Body of pancreas (tissue), 4 donors: ENCODE data around the gene PRCP.

Source experiments
- CTCF ChIP-seq, 7 experiments: fragments of 450-650 bp in 4 of 7; fragments of 200-600 bp in 3 of 7; sonication (generic) in 3 of 7; IDR thresholded peaks; one replicate each; pipeline ENCODE4 v1.5.1; 2016 to 2019; ENCODE audit warnings: antibody characterized with exemption in 7 of 7
- POLR2A ChIP-seq, 3 donors: fragments of 450-650 bp; IDR thresholded peaks; one replicate each; pipeline ENCODE4 v1.6.1; 2016; ENCODE audit warnings: antibody characterized with exemption in 3 of 3, mild to moderate bottlenecking in 2 of 3

DNA sequence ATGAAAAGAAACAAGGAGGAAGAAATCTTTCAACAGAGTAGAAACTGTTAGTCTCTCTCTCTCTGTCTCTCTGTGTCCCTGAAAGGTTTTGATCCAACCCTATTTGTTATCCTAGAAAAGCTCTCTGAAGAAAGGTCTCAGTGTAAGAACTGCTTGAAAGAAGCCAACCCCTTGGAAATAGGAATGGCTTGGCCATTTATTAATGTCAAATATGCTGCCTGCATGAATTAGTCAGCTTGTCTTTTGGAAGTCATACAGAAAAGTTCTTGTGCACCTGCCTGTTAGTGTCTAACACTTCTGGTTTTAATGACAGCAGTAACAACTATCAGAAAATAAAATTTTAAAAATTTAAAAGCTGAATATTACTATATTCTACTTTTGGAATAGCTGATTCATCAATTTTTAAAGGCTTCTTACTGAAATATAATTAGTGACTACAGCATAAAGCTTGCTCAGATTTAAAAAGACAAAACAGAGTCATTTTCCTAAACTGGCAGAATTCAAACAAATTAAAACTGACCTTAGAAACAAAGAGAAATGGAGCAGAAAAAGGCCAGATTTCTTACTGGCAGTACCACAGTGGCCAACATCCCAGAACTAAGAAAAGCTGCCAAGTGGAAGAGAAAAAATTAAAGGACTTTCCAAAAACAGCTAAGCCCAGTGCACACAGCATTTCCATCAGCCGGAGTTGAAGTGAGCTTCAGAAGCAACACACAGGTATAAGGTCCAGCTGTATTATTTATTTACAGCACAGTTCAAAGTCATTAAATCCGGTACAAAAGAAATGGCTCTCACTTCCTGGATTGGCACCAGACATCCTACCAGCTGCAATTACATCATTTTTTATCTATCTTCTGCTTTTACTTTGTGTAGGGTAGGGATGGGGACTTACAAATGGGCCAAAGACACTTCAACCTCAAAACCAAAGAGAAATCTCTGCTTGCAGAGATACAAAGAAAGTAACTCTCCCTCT, 76.3 kb downstream of the PRCP start:
- TF ChIP-seq POLR2A (IDR thresholded peaks at IDR 0.05) (no peak), CTCF (IDR thresholded peaks at IDR 0.05) (no peak)
